Measurements from ENCODE around the gene TUT4. TPM values are rescaled to one million over a fixed set of nuclear protein-coding genes. Genes with fewer than 3 reads are reported as not detected.

Gene TUT4
- total and polyA plus RNA-seq, 2 experiments from 2014 or later = 42.6 to 93.3 TPM

GRCh38 chr1:52598729-52599128 is 45.8 kb upstream of the TUT4 start:
- no peaks in the 10 kb centered on the region for H3K36me3 ChIP-seq
- H3K27me3 ChIP-seq = peaks cover 17% of the 10 kb centered on the region
- H3K4me1 ChIP-seq (ENCODE audit: low read depth) = no peaks in the 10 kb centered on the region
- no peak overlapping the region for H3K27ac ChIP-seq
- no peaks in the 10 kb centered on the region for H3K9me3 ChIP-seq (ENCODE audit: low read depth)
- no peak overlapping the region for H3K4me3 ChIP-seq
- no peak for DNase-seq (ENCODE audit: low read depth in 1 of 2, low spot score in 1 of 2)
- TF ChIP-seq, protein P1, sequence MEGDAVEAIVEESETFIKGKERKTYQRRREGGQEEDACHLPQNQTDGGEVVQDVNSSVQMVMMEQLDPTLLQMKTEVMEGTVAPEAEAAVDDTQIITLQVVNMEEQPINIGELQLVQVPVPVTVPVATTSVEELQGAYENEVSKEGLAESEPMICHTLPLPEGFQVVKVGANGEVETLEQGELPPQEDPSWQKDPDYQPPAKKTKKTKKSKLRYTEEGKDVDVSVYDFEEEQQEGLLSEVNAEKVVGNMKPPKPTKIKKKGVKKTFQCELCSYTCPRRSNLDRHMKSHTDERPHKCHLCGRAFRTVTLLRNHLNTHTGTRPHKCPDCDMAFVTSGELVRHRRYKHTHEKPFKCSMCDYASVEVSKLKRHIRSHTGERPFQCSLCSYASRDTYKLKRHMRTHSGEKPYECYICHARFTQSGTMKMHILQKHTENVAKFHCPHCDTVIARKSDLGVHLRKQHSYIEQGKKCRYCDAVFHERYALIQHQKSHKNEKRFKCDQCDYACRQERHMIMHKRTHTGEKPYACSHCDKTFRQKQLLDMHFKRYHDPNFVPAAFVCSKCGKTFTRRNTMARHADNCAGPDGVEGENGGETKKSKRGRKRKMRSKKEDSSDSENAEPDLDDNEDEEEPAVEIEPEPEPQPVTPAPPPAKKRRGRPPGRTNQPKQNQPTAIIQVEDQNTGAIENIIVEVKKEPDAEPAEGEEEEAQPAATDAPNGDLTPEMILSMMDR (IDR thresholded peaks at IDR 0.05; ENCODE audit: low read depth, low read length) = no peak

DNA sequence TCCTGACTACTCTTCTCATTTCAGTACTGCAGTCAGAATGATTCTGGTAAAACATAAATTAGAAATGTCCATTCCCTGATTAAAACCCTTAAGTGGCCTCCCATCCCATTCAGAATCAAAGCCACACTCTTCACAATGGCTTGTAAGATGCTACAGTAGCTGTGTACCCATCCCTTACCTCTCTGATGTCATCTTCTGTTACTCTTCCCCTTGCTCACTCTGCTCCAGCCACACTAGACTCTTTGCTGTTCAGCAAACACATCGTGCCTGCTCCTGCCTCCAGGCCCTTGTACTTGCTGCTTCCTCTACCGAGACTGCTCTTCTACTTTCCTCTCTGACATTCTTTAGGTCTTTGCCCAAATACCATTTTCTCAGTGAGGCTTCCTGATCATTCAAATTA is 45.0 kb upstream of the TUT4 start:
- TF ChIP-seq, protein P1 (IDR thresholded peaks at IDR 0.05; ENCODE audit: low read depth, low read length) = no peak
- H3K27me3 ChIP-seq = peaks cover 15% of the 10 kb centered on the region
- no peaks in the 10 kb centered on the region for H3K4me1 ChIP-seq (ENCODE audit: low read depth)
- H3K9me3 ChIP-seq (ENCODE audit: low read depth) = no peaks in the 10 kb centered on the region
- no peak overlapping the region for H3K4me3 ChIP-seq
- DNase-seq (ENCODE audit: low read depth in 1 of 2, low spot score in 1 of 2) = no peak
- no peaks in the 10 kb centered on the region for H3K36me3 ChIP-seq
- no peak overlapping the region for H3K27ac ChIP-seq

- no peaks in the 10 kb centered on the region for H3K27me3 ChIP-seq
- H3K4me3 ChIP-seq = no peak overlapping the region
- H3K9me3 ChIP-seq (ENCODE audit: low read depth) = no peaks in the 10 kb centered on the region
- TF ChIP-seq, protein P1 (IDR thresholded peaks at IDR 0.05; ENCODE audit: low read depth, low read length) = no peak
- no peak overlapping the region for H3K27ac ChIP-seq
- DNase-seq (ENCODE audit: low read depth in 1 of 2, low spot score in 1 of 2) = no peak
- H3K36me3 ChIP-seq = no peaks in the 10 kb centered on the region
- H3K4me1 ChIP-seq (ENCODE audit: low read depth) = peaks cover 1% of the 10 kb centered on the region
Observed at GRCh38 chr1:52595061-52595460, 42.2 kb upstream of the TUT4 start.

- DNase-seq (ENCODE audit: low read depth in 1 of 2, low spot score in 1 of 2) = no peak
- TF ChIP-seq, protein P1 (IDR thresholded peaks at IDR 0.05; ENCODE audit: low read depth, low read length) = no peak
- no peaks in the 10 kb centered on the region for H3K27me3 ChIP-seq
- H3K4me3 ChIP-seq = no peak overlapping the region
- H3K9me3 ChIP-seq (ENCODE audit: low read depth) = no peaks in the 10 kb centered on the region
- no peak overlapping the region for H3K27ac ChIP-seq
- H3K36me3 ChIP-seq = no peaks in the 10 kb centered on the region
- H3K4me1 ChIP-seq (ENCODE audit: low read depth) = peaks cover 4% of the 10 kb centered on the region
Observed at GRCh38 chr1:52593495-52593894, 40.6 kb upstream of the TUT4 start.

DNA sequence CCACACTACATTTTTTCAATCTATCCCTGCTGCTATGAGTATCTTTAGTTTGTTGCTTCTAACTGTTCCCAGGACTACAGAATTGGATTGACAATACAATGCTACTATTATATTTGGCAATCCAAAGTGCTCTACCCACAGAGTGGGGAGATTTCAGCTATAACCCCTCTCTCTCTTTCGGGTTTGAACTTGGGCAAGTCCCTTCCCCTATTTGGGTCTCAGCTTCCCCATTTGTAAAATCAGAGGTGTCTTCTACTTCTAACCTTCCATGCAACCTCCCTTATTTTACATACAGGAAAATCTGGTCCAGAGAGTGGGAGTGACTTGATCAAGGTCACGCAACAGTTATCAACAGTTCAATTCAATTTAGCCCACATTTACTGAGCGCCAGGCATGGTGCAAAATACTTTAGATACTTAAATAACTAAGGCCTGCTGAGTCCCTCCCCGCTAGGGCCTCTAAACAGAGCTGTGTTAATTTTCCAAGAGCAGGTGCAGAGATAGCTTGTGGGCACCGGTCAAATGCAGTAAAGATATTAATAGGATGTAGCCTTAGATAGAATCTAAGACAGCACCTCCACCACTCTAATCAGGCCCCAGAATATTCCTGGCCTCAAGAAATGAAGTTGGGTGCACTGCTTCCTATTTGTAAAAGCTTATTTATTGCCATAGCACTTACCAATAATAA is 39.9 kb upstream of the TUT4 start:
- H3K27ac ChIP-seq = no peak overlapping the region
- no peaks in the 10 kb centered on the region for H3K27me3 ChIP-seq
- TF ChIP-seq, protein P1 (IDR thresholded peaks at IDR 0.05; ENCODE audit: low read depth, low read length) = no peak
- H3K4me3 ChIP-seq = no peak overlapping the region
- H3K4me1 ChIP-seq (ENCODE audit: low read depth) = peaks cover 4% of the 10 kb centered on the region
- no peaks in the 10 kb centered on the region for H3K36me3 ChIP-seq
- DNase-seq (ENCODE audit: low read depth in 1 of 2, low spot score in 1 of 2) = no peak
- no peaks in the 10 kb centered on the region for H3K9me3 ChIP-seq (ENCODE audit: low read depth)

Data from cardiac muscle cell (in vitro differentiated cells and primary cell).